OCI-LY1 (cell line): ENCODE measurements around the gene SELENOT.
A peak's percentile ranks its signal among the peaks of the same experiment; 100 is the strongest.

Experiments used
- H2AFZ ChIP-seq: fragments of 200-600 bp; sonication (generic), shearing (Covaris generic); 2 replicates; pipeline ENCODE4 v1.6.0; 2014; ENCODE audit warnings: antibody characterized with exemption, mild to moderate bottlenecking, low read length
- H3F3A ChIP-seq: fragments of 200-600 bp; sonication (generic), shearing (Covaris generic); 2 replicates; pipeline ENCODE4 v1.6.0; 2014; ENCODE audit warnings: mild to moderate bottlenecking, antibody characterized with exemption, low read length, moderate library complexity; ENCODE audit not compliant: insufficient read depth
- H3K27ac ChIP-seq: fragments of 200-600 bp; sonication (generic); 2 replicates; pipeline ENCODE4 v1.5.1; 2014; ENCODE audit warnings: low read length, mixed run types, mild to moderate bottlenecking, low read depth; ENCODE audit not compliant: poor library complexity, severe bottlenecking
- H3K27me3 ChIP-seq: fragments of 200-600 bp; sonication (generic); 2 replicates; pipeline ENCODE4 v1.6.0; 2014; ENCODE audit warnings: antibody characterized with exemption, mild to moderate bottlenecking, low read length, moderate library complexity; ENCODE audit not compliant: insufficient read depth
- H3K36me3 ChIP-seq: fragments of 200-600 bp; sonication (generic); 2 replicates; pipeline ENCODE4 v1.6.1; 2014; ENCODE audit warnings: mild to moderate bottlenecking, antibody characterized with exemption, low read length, moderate library complexity, mixed read lengths; ENCODE audit not compliant: insufficient read depth
- H3K4me1 ChIP-seq: fragments of 200-600 bp; sonication (generic); 2 replicates; pipeline ENCODE4 v1.5.1; 2014; ENCODE audit warnings: mild to moderate bottlenecking, low read length, moderate library complexity; ENCODE audit not compliant: insufficient read depth, severe bottlenecking
- H3K4me2 ChIP-seq: fragments of 200-600 bp; sonication (generic), shearing (Covaris generic); 2 replicates; pipeline ENCODE4 v1.6.1; 2014; ENCODE audit warnings: low read length
- H3K4me3 ChIP-seq: fragments of 200-600 bp; sonication (generic); 2 replicates; pipeline ENCODE4 v1.5.1; 2014; ENCODE audit warnings: low read length, low read depth, mild to moderate bottlenecking, mixed read lengths; ENCODE audit not compliant: poor library complexity, severe bottlenecking
- H3K79me2 ChIP-seq: fragments of 200-600 bp; shearing (Covaris generic); 2 replicates; pipeline ENCODE4 v1.6.1; 2016; ENCODE audit warnings: mixed run types, low read length, mixed read lengths; ENCODE audit not compliant: insufficient read depth
- H3K9ac ChIP-seq: fragments of 200-600 bp; sonication (generic), shearing (Covaris generic); 2 replicates; pipeline ENCODE4 v1.6.1; 2014; ENCODE audit warnings: mild to moderate bottlenecking, low read length, mixed read lengths
- H3K9me2 ChIP-seq: fragments of 200-600 bp; sonication (generic), shearing (Covaris generic); 2 replicates; pipeline ENCODE4 v1.6.1; 2014; ENCODE audit warnings: low read depth, mild to moderate bottlenecking, low read length, mixed read lengths
- H3K9me3 ChIP-seq: fragments of 200-600 bp; shearing (Covaris generic); 2 replicates; pipeline ENCODE4 v1.6.1; 2014; ENCODE audit warnings: low read length, mixed read lengths
- H4K20me1 ChIP-seq: fragments of 200-600 bp; sonication (generic), shearing (Covaris generic); 2 replicates; pipeline ENCODE4 v1.6.0; 2016; ENCODE audit warnings: mild to moderate bottlenecking, low read length; ENCODE audit not compliant: insufficient read depth
- CTCF ChIP-seq: fragments of 200-600 bp; sonication (generic), shearing (Covaris generic); IDR thresholded peaks from 2 replicates; pipeline ENCODE4 v1.5.1; 2017; ENCODE audit warnings: mild to moderate bottlenecking, antibody characterized with exemption, low read length, moderate library complexity, mixed read lengths
- EZH2 ChIP-seq: fragments of 200-600 bp; sonication (generic), shearing (Covaris generic); IDR thresholded peaks from 2 replicates; pipeline ENCODE4 v1.8.0; 2017; ENCODE audit warnings: borderline replicate concordance, mixed run types, mild to moderate bottlenecking, antibody characterized with exemption, low read length, moderate library complexity, mixed read lengths

Gene SELENOT

GRCh38 chr3:150607267-150608065 is 4.3 kb downstream of the SELENOT start:
- Histone ChIP-seq H3K9ac (peak overlapping the region; percentile 17; the same call in 1 of the 2 replicates), H3K27ac (peak overlapping the region; percentile 95), H3K9me3 (no peaks in the 10 kb centered on the region), H3F3A (no peaks in the 10 kb centered on the region), H3K9me2 (no peaks in the 10 kb centered on the region), H3K4me1 (peaks cover 55% of the 10 kb centered on the region), H3K4me2 (peak overlapping the region; percentile 78), H2AFZ (no peak overlapping the region), H3K27me3 (no peaks in the 10 kb centered on the region), H3K4me3 (peak overlapping the region; percentile 88), H4K20me1 (no peaks in the 10 kb centered on the region), H3K36me3 (peaks cover 77% of the 10 kb centered on the region), H3K79me2 (peaks cover 94% of the 10 kb centered on the region)
- no peak for TF ChIP-seq EZH2
- no peak for TF ChIP-seq CTCF

GRCh38 chr3:150609988-150610387 is 6.9 kb downstream of the SELENOT start:
- Histone ChIP-seq H3K9me3 (peaks cover 4% of the 10 kb centered on the region), H3K9ac (no peak overlapping the region), H3F3A (no peaks in the 10 kb centered on the region), H3K4me2 (0 out of 2 replicates have a peak overlapping the region, but pooled peaks have one; percentile 0), H3K27ac (no peak overlapping the region), H3K27me3 (no peaks in the 10 kb centered on the region), H3K4me1 (peaks cover 54% of the 10 kb centered on the region), H3K9me2 (no peaks in the 10 kb centered on the region), H3K79me2 (peaks cover 97% of the 10 kb centered on the region), H2AFZ (no peak overlapping the region), H4K20me1 (no peaks in the 10 kb centered on the region), H3K36me3 (peaks cover 87% of the 10 kb centered on the region), H3K4me3 (no peak overlapping the region)
- TF ChIP-seq EZH2 (no peak), CTCF (no peak)

GRCh38 chr3:150610785-150611184 is 7.7 kb downstream of the SELENOT start:
- H3K9ac ChIP-seq = no peak overlapping the region
- H4K20me1 ChIP-seq = no peaks in the 10 kb centered on the region
- H3K9me3 ChIP-seq = peaks cover 4% of the 10 kb centered on the region
- H3K9me2 ChIP-seq = no peaks in the 10 kb centered on the region
- H3K27ac ChIP-seq = no peak overlapping the region
- H3K4me2 ChIP-seq = no peak overlapping the region
- H3F3A ChIP-seq = no peaks in the 10 kb centered on the region
- H3K79me2 ChIP-seq = peaks cover 89% of the 10 kb centered on the region
- H3K27me3 ChIP-seq = no peaks in the 10 kb centered on the region
- no peak overlapping the region for H2AFZ ChIP-seq
- TF ChIP-seq EZH2 (no peak), CTCF (no peak)
- H3K4me1 ChIP-seq = peaks cover 46% of the 10 kb centered on the region
- H3K4me3 ChIP-seq = no peak overlapping the region
- H3K36me3 ChIP-seq = peaks cover 82% of the 10 kb centered on the region
